IMR-90 (cell line): ENCODE results near the gene ADGB. TPM values are rescaled to one million over a fixed set of nuclear protein-coding genes. Genes with fewer than 3 reads are reported as not detected.

ENCODE experiments used
- ATAC-seq: fragments of 200-7000 bp; cut with Tn5 transposase; 2 replicates; pipeline ENCODE4 v1.9.1; 2020; ENCODE audit warnings: low read depth, mild to moderate bottlenecking, moderate library complexity
- BruUV-seq: library from RNA; stranded (reverse); fragments of 400-500 nt; replicated peaks from 2 replicates; lab custom pipeline; 2021; lab: Mats Ljungman, UMichigan
- CTCF ChIA-PET: fragments of 300-600 bp; formaldehyde crosslinking; extraction: SDS; loops from one replicate; lab custom pipeline; 2021; ENCODE audit warnings: antibody characterized with exemption; lab: Yijun Ruan, JAX
- POLR2A ChIA-PET: fragments of 300-600 bp; sonication (Branson Sonifier 250); formaldehyde crosslinking; loops from one replicate; lab custom pipeline; 2022; ENCODE audit warnings: antibody characterized with exemption; ENCODE audit not compliant: unreplicated experiment; lab: Charles Lee
- DNase-seq: peaks from one replicate; pipeline ENCODE4 v3.0.0; 2013
- H2AFZ ChIP-seq: replicated peaks from 2 replicates; pipeline ENCODE3; 2013; ENCODE audit warnings: low read length, mild to moderate bottlenecking; ENCODE audit not compliant: poor library complexity
- H2AK5ac ChIP-seq: 2 replicates; pipeline ENCODE4 v1.6.1; 2013; ENCODE audit warnings: low read depth, low read length, inconsistent platforms
- H2AK9ac ChIP-seq: replicated peaks from 2 replicates; pipeline ENCODE3; 2013; ENCODE audit warnings: mild to moderate bottlenecking, low read depth, low read length, moderate library complexity; ENCODE audit not compliant: poor library complexity
- H2BK120ac ChIP-seq: 2 replicates; pipeline ENCODE4 v1.6.1; 2013; ENCODE audit warnings: low read depth, low read length, inconsistent platforms
- H2BK15ac ChIP-seq: 3 replicates; pipeline ENCODE4 v1.6.1; 2013; ENCODE audit warnings: low read depth, low read length, inconsistent platforms
- H2BK20ac ChIP-seq: 2 replicates; pipeline ENCODE4 v1.6.1; 2013; ENCODE audit warnings: low read depth, mild to moderate bottlenecking, inconsistent platforms, low read length, moderate library complexity
- H2BK5ac ChIP-seq: 2 replicates; pipeline ENCODE4 v1.6.1; 2013; ENCODE audit warnings: mild to moderate bottlenecking, low read depth, low read length, inconsistent platforms; ENCODE audit not compliant: poor library complexity, severe bottlenecking
- H3K14ac ChIP-seq: replicated peaks from 2 replicates; pipeline ENCODE4 v1.6.1; 2013; ENCODE audit warnings: low read depth, low read length, inconsistent platforms
- H3K18ac ChIP-seq: 2 replicates; pipeline ENCODE4 v1.6.1; 2013; ENCODE audit warnings: low read depth, low read length, control low read depth
- H3K23ac ChIP-seq: 2 replicates; pipeline ENCODE4 v1.6.1; 2013; ENCODE audit warnings: low read depth, low read length, inconsistent platforms
- H3K27ac ChIP-seq: 2 replicates; pipeline ENCODE4 v1.5.1; 2013; ENCODE audit warnings: mild to moderate bottlenecking, control low read depth, low read length; ENCODE audit not compliant: insufficient read depth
- H3K27me3 ChIP-seq: 2 replicates; pipeline ENCODE4 v1.6.1; 2013; ENCODE audit warnings: low read length; ENCODE audit not compliant: control insufficient read depth, insufficient read depth
- H3K36me3 ChIP-seq: 2 replicates; pipeline ENCODE4 v1.6.1; 2013; ENCODE audit warnings: low read length, mixed read lengths; ENCODE audit not compliant: control insufficient read depth, insufficient read depth
- H3K4ac ChIP-seq: 2 replicates; pipeline ENCODE4 v1.6.1; 2013; ENCODE audit warnings: low read depth, low read length, inconsistent platforms
- H3K4me1 ChIP-seq: 2 replicates; pipeline ENCODE4 v1.6.1; 2013; ENCODE audit warnings: low read length, mixed read lengths; ENCODE audit not compliant: control insufficient read depth, insufficient read depth
- H3K4me2 ChIP-seq: 2 replicates; pipeline ENCODE4 v1.6.1; 2013; ENCODE audit warnings: low read depth, mild to moderate bottlenecking, control low read depth, low read length, moderate library complexity
- H3K4me3 ChIP-seq: 2 replicates; pipeline ENCODE4 v1.5.1; 2013; ENCODE audit warnings: low read depth, mild to moderate bottlenecking, control low read depth, low read length, moderate library complexity; ENCODE audit not compliant: insufficient read depth
- H3K56ac ChIP-seq: 2 replicates; pipeline ENCODE4 v1.6.1; 2013; ENCODE audit warnings: low read length, inconsistent platforms; ENCODE audit not compliant: insufficient read depth; ENCODE audit errors: extremely low read depth
- H3K79me1 ChIP-seq, 2 experiments: 2 replicates each; pipeline ENCODE4 v1.6.1; 2013; ENCODE audit warnings: low read length in 2 of 2, inconsistent platforms in 1 of 2, low read depth in 1 of 2
- H3K9ac ChIP-seq: 2 replicates; pipeline ENCODE4 v1.6.1; 2013; ENCODE audit warnings: low read depth, low read length, control low read depth
- H3K9me1 ChIP-seq: 2 replicates; pipeline ENCODE4 v1.6.1; 2013; ENCODE audit warnings: low read length, inconsistent platforms; ENCODE audit not compliant: insufficient read depth
- H3K9me3 ChIP-seq: 2 replicates; pipeline ENCODE4 v1.6.1; 2013; ENCODE audit warnings: low read length; ENCODE audit not compliant: control insufficient read depth, insufficient read depth
- H4K20me1 ChIP-seq: 2 replicates; pipeline ENCODE4 v1.6.1; 2013; ENCODE audit warnings: low read length, inconsistent platforms; ENCODE audit not compliant: insufficient read depth
- H4K5ac ChIP-seq: 2 replicates; pipeline ENCODE4 v1.6.1; 2013; ENCODE audit warnings: mild to moderate bottlenecking, low read depth, low read length, control low read depth
- H4K8ac ChIP-seq, 2 experiments: 2 replicates each; pipeline ENCODE4 v1.6.1; 2013; ENCODE audit warnings: low read depth in 2 of 2, low read length in 2 of 2, control low read depth in 1 of 2, inconsistent platforms in 1 of 2
- H4K91ac ChIP-seq: 2 replicates; pipeline ENCODE4 v1.6.1; 2013; ENCODE audit warnings: low read depth, low read length, inconsistent platforms; ENCODE audit not compliant: insufficient read depth
- BHLHE40 ChIP-seq: fragments of 150-350 bp; IDR thresholded peaks from 2 replicates; pipeline ENCODE4 v1.6.1; 2016; ENCODE audit warnings: mild to moderate bottlenecking, low read depth, low read length
- CEBPB ChIP-seq: IDR thresholded peaks from 2 replicates; pipeline ENCODE4 v1.6.1; 2012; ENCODE audit warnings: low read depth, low read length, improper control_type of control experiment
- CHD1 ChIP-seq: IDR thresholded peaks from 2 replicates; pipeline ENCODE4 v1.6.1; 2012; ENCODE audit warnings: low read depth, low read length, improper control_type of control experiment
- FOS ChIP-seq: fragments of 150-350 bp; IDR thresholded peaks from 2 replicates; pipeline ENCODE4 v1.6.1; 2016; ENCODE audit warnings: low read depth, low read length
- MAFK ChIP-seq: IDR thresholded peaks from 2 replicates; pipeline ENCODE4 v1.6.1; 2012; ENCODE audit warnings: low read depth, low read length, improper control_type of control experiment
- MAZ ChIP-seq: IDR thresholded peaks from 2 replicates; pipeline ENCODE4 v1.6.1; 2012; ENCODE audit warnings: low read depth, mild to moderate bottlenecking, low read length, improper control_type of control experiment, moderate library complexity, borderline replicate concordance
- MXI1 ChIP-seq: IDR thresholded peaks from 2 replicates; pipeline ENCODE4 v1.6.1; 2012; ENCODE audit warnings: low read depth, mild to moderate bottlenecking, low read length, moderate library complexity, borderline replicate concordance
- NFE2L2 ChIP-seq: fragments of 150-350 bp; IDR thresholded peaks from 2 replicates; pipeline ENCODE4 v1.6.1; 2016; ENCODE audit warnings: low read depth, mild to moderate bottlenecking, low read length
- POLR2A ChIP-seq: IDR thresholded peaks from 2 replicates; pipeline ENCODE4 v1.6.1; 2012; ENCODE audit warnings: mild to moderate bottlenecking, low read depth, low read length
- RAD21 ChIP-seq: IDR thresholded peaks from 2 replicates; pipeline ENCODE4 v1.6.1; 2012; ENCODE audit warnings: low read length, improper control_type of control experiment
- RCOR1 ChIP-seq: IDR thresholded peaks from 2 replicates; pipeline ENCODE4 v1.6.1; 2012; ENCODE audit warnings: mild to moderate bottlenecking, low read length, improper control_type of control experiment; ENCODE audit not compliant: insufficient replicate concordance
- RFX5 ChIP-seq: IDR thresholded peaks from 2 replicates; pipeline ENCODE4 v1.8.0; 2012; ENCODE audit warnings: low read depth, mild to moderate bottlenecking, low read length, moderate library complexity
- SMC3 ChIP-seq: fragments of 150-350 bp; IDR thresholded peaks from 2 replicates; pipeline ENCODE4 v1.6.1; 2016; ENCODE audit warnings: low read depth, mild to moderate bottlenecking, antibody characterized with exemption, low read length, moderate library complexity
- WGBS, 2 experiments: methylation state at CpG; one replicate each; pipeline versions ENCODE4 v1.1.5 to v1.1.7; 2013; ENCODE audit warnings: missing lambda C conversion rate in 2 of 2; ENCODE audit not compliant: insufficient read length in 1 of 2; ENCODE audit errors: extremely low coverage in 2 of 2; 5-methylcytosine and 5-hydroxymethylcytosine counted together
- dilution Hi-C: fragments of 300-500 bp; cut with HindIII; formaldehyde crosslinking; loops from one replicate; pipeline ENCODE4 v1.14.3; 2018; ENCODE audit warnings: low sequenced_read_pairs; ENCODE audit not compliant: unreplicated experiment
- in situ Hi-C: fragments of 300-500 bp; cut with MboI; formaldehyde crosslinking; loops from 3 replicates; pipeline ENCODE4 v1.14.3; 2019; ENCODE audit warnings: low sequenced_read_pairs, inconsistent platforms, mixed read lengths
- intact Hi-C: fragments of 100-400 bp; cut with micrococcal nuclease; formaldehyde crosslinking; loops from 2 replicates; pipeline ENCODE4 v1.10.0; 2022
- polyA plus RNA-seq, 3 experiments: library from polyadenylated mRNA; depleted of rRNA; stranded (reverse); fragments of >200 nt; gene quantifications; 2 replicates each; pipeline ENCODE4 v1.2.3, GENCODE V29; 2012; ENCODE audit warnings: low replicate concordance in 1 of 3
- total RNA-seq: library from RNA; depleted of rRNA; stranded (reverse); fragments of >200 nt; gene quantifications from 2 replicates; pipeline ENCODE4 v1.2.3, GENCODE V29; 2012
- TF ChIP-seq, protein P1 (sequence below): conservative IDR thresholded peaks from 2 replicates; pipeline ENCODE4 v1.5.1; 2012; ENCODE audit warnings: mild to moderate bottlenecking, low read depth, low read length, improper control_type of control experiment
- TF ChIP-seq, protein P2 (sequence below): fragments of 150-350 bp; IDR thresholded peaks from 2 replicates; pipeline ENCODE4 v1.6.1; 2016; ENCODE audit warnings: low read depth, mild to moderate bottlenecking, low read length, moderate library complexity, borderline replicate concordance

Gene ADGB
- total and polyA plus RNA-seq, 2 of the 4 experiments (the other 2 are of a cell fraction): not detected

DNA sequence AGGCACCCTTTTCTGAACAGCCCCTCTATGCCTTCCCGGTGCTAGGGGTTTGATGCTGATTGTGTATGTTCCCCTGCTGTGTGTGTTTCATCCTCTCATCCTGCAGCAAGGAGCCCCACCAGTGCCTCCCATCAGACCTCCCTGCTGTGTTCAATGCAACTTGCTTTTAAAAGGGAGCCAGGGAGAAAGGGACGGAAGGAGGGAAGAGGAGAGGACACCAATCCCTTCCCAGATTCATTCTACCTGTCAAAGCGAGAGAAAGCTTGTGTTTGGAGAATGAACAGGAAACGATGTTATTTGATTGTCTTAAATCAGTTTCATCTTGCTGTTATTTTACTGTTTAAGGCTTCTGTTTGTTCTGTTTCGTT, 259.2 kb downstream of the ADGB start:
- Histone ChIP-seq H4K8ac (peak overlapping the region; percentile 89 to 97), H3K4me2 (peak overlapping the region; percentile 76), H3K56ac (peak overlapping the region; percentile 75; the same call in 1 of the 2 replicates), H3K9ac (peak overlapping the region; percentile 65), H3K27me3 (no peaks in the 10 kb centered on the region), H3K9me1 (no peaks in the 10 kb centered on the region; the same call in 1 of the 2 replicates), H2AK5ac (peak overlapping the region; percentile 82), H3K27ac (peak overlapping the region; percentile 79; the same call in 1 of the 2 replicates), H4K91ac (peak overlapping the region; percentile 96), H2BK15ac (peak overlapping the region; percentile 92; the same call in 2 of the 3 replicates), H3K23ac (peak overlapping the region; percentile 58; the same call in 1 of the 2 replicates), H3K9me3 (no peaks in the 10 kb centered on the region), H2AK9ac (peak overlapping the region; percentile 68), H3K4ac (peak overlapping the region; percentile 81), H3K4me1 (peaks cover 3% of the 10 kb centered on the region; the same call in 1 of the 2 replicates), H2BK120ac (peak overlapping the region; percentile 95), H3K36me3 (no peaks in the 10 kb centered on the region), H3K14ac (peak overlapping the region; percentile 94), H2AFZ (peak overlapping the region; percentile 93), H2BK20ac (peak overlapping the region; percentile 93), H4K5ac (peak overlapping the region; percentile 85), H2BK5ac (peak overlapping the region; percentile 61), H4K20me1 (no peaks in the 10 kb centered on the region), H3K4me3 (no peak overlapping the region), H3K79me1 (no peaks in the 10 kb centered on the region), H3K18ac (peak overlapping the region; percentile 81)
- no CpG with 5 or more reads among the region's 5 CpGs for whole genome bisulfite sequencing, 2 experiments
- in situ Hi-C loops: loop anchor here (10.0 to 25.0 kb wide), 2 partner anchors 427 to 1304 kb away; no protein-coding TSS in a partner anchor
- intact Hi-C loops: loop anchor here (1.0 to 10.0 kb wide), 6 partner anchors 56 to 647 kb away; partner anchors contain the start of gene SAMD5
- ChIA-PET CTCF (interaction anchor here (0.6 to 0.7 kb wide), 3 partner anchors 47 to 1774 kb away, joined by 3 to 6 read pairs (median 3); no protein-coding TSS in a partner anchor), POLR2A (no interaction called here)
- BruUV-seq: no TSS peak
- dilution Hi-C loops: no loop called here
- no peak for DNase-seq
- peak; percentile 75 for ATAC-seq
- TF ChIP-seq RCOR1 (no peak), MAFK (no peak), CEBPB (no peak), CHD1 (no peak), POLR2A (no peak), MXI1 (no peak), SMC3 (no peak), FOS (no peak), MAZ (no peak), RFX5 (no peak), BHLHE40 (no peak), NFE2L2 (no peak), RAD21 (no peak)
- TF ChIP-seq, protein P1, sequence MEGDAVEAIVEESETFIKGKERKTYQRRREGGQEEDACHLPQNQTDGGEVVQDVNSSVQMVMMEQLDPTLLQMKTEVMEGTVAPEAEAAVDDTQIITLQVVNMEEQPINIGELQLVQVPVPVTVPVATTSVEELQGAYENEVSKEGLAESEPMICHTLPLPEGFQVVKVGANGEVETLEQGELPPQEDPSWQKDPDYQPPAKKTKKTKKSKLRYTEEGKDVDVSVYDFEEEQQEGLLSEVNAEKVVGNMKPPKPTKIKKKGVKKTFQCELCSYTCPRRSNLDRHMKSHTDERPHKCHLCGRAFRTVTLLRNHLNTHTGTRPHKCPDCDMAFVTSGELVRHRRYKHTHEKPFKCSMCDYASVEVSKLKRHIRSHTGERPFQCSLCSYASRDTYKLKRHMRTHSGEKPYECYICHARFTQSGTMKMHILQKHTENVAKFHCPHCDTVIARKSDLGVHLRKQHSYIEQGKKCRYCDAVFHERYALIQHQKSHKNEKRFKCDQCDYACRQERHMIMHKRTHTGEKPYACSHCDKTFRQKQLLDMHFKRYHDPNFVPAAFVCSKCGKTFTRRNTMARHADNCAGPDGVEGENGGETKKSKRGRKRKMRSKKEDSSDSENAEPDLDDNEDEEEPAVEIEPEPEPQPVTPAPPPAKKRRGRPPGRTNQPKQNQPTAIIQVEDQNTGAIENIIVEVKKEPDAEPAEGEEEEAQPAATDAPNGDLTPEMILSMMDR: no peak
- TF ChIP-seq, protein P2, sequence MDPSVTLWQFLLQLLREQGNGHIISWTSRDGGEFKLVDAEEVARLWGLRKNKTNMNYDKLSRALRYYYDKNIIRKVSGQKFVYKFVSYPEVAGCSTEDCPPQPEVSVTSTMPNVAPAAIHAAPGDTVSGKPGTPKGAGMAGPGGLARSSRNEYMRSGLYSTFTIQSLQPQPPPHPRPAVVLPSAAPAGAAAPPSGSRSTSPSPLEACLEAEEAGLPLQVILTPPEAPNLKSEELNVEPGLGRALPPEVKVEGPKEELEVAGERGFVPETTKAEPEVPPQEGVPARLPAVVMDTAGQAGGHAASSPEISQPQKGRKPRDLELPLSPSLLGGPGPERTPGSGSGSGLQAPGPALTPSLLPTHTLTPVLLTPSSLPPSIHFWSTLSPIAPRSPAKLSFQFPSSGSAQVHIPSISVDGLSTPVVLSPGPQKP: no peak
